AG04449 (cell line): ENCODE data around the gene KRTAP10-2.
"Not testable (repeated sequence)": the region's sequence is repeated elsewhere in the genome, so short reads cannot be mapped to it uniquely, and the experiment has no call there.

Source experiments
- CTCF ChIA-PET: fragments of 350-600 bp; formaldehyde crosslinking; extraction: SDS; loops from one replicate; lab custom pipeline; 2021; ENCODE audit warnings: antibody characterized with exemption; lab: Yijun Ruan, JAX
- POLR2A ChIA-PET: fragments of 400-600, 350-600 bp; formaldehyde crosslinking; extraction: SDS; loops from one replicate; lab custom pipeline; 2020; ENCODE audit warnings: antibody characterized with exemption, inconsistent platforms; lab: Yijun Ruan, JAX
- DNase-seq: peaks from one replicate; pipeline ENCODE4 v3.0.0-alpha.2; 2010; ENCODE audit warnings: low read depth, low spot score
- H3K4me3 ChIP-seq: 2 replicates; pipeline ENCODE4 v1.5.1; 2011; ENCODE audit warnings: low read depth, mild to moderate bottlenecking, control low read depth, low read length
- CTCF ChIP-seq: IDR thresholded peaks from one replicate; pipeline ENCODE4 v1.5.1; 2011; ENCODE audit warnings: mild to moderate bottlenecking, moderate library complexity, low read length, control low read depth, inconsistent platforms; ENCODE audit not compliant: insufficient read depth; ENCODE audit errors: missing control alignments

The KRTAP10-2 gene

DNA sequence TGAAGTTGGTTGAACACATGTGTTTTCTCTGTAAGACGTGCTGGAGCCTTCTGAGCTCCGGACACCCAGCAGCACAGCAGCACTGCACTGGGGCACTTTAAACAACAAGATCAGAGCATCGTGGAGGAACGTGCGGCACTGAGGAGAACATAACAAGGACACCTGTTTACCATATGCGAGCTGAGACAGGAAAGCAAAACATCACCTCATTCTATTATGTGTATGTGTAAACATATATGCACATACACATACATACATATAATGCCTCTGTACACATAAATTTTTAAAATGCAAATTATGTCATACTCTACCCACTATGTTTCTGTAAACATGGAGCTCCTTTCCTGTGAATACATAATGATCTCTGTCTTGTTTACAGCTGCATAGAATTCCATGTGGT, 44.2 kb upstream of the KRTAP10-2 start:
- no peak for TF ChIP-seq CTCF
- ChIA-PET POLR2A (no interaction called here), CTCF (no interaction called here)
- no peak overlapping the region for H3K4me3 ChIP-seq
- no peak for DNase-seq

GRCh38 chr21:44594406-44594916, 43.2 kb upstream of the KRTAP10-2 start:
- ChIA-PET POLR2A (no interaction called here), CTCF (no interaction called here)

GRCh38 chr21:44593598-44594405, 42.5 kb upstream of the KRTAP10-2 start:
- no peak overlapping the region for H3K4me3 ChIP-seq
- TF ChIP-seq CTCF, result no peak
- CTCF ChIA-PET, result no interaction called here
- no peak for DNase-seq
- POLR2A ChIA-PET, result no interaction called here

More at GRCh38 chr21:44594406-44594916, 43.2 kb upstream of the KRTAP10-2 start:
- DNase-seq, result no peak
- no peak for TF ChIP-seq CTCF
- no peak overlapping the region for H3K4me3 ChIP-seq

DNA sequence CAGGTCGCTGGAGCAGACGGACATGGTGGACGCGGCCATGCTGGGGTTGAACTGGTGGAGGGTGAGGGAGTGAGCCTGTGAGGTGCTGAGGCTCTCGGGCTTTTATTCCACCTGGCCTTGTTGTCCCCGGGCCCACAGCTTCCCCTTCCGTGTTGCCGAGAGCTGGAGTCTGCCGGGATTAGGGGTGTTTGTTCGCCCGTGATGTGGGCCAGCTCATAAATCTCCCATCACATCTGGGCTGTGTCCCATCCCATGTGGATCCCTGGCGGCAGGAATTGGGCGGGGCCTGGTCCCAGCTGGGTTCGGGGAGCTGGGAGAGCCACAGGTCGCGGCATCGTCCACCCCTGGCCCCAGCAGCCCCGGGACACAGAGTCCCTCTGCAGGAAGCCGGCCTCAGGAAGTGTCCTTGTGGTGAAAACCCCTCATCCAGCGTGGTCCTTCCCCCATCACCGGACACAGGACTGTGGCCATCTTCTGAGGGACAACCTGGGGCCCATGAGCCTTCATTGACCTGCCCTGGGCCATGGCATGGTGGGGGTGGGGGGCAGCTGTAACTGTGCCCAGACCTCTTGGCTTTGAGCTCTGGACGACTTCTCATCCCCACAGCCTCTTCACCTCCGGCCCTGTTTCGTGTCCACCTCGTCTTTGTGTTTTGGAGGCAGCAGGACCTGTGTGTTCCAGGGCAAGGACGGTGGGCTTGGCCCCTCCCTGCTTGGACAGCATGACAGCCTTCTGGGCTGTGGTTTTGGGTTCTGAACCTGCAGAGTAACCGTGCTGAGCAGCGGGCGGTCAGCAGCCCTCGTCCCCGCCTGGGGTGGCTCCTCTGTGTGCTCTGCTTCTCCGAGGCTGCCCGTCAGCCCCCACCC, 41.4 kb upstream of the KRTAP10-2 start, which contains the start of gene KRTAP10-6:
Gene KRTAP10-6, minus strand, starts transcription at position 60 of the 866 bp plus-strand sequence. Its CDS starts 21 bp downstream, at position 39.
- POLR2A ChIA-PET, result interaction anchor here (0.9 kb wide), 1 partner anchor 19 kb away, joined by 3 read pairs; the partner anchor contains the start of gene KRTAP10-4
- no peak for DNase-seq
- CTCF ChIA-PET, result no interaction called here
- no peak within 1 kb of the TSS for H3K4me3 ChIP-seq
- no peak for TF ChIP-seq CTCF

- DNase-seq, POLR2A ChIA-PET, CTCF ChIA-PET, H3K4me3 ChIP-seq: not testable (repeated sequence)
Observed at GRCh38 chr21:44591801-44592130, 40.5 kb upstream of the KRTAP10-2 start.

GRCh38 chr21:44590897-44591800, 39.8 kb upstream of the KRTAP10-2 start:
- CTCF ChIA-PET, DNase-seq, H3K4me3 ChIP-seq, POLR2A ChIA-PET: not testable (repeated sequence)
